AG08395 (cell line): ENCODE results near the gene CHRNA4.
A peak's percentile ranks its signal among the peaks of the same experiment; 100 is the strongest.

ENCODE experiments used
- DNase-seq: peaks from one replicate; pipeline ENCODE4 v3.0.0; 2012; ENCODE audit warnings: mixed read lengths, low spot score

CHRNA4 gene

DNA sequence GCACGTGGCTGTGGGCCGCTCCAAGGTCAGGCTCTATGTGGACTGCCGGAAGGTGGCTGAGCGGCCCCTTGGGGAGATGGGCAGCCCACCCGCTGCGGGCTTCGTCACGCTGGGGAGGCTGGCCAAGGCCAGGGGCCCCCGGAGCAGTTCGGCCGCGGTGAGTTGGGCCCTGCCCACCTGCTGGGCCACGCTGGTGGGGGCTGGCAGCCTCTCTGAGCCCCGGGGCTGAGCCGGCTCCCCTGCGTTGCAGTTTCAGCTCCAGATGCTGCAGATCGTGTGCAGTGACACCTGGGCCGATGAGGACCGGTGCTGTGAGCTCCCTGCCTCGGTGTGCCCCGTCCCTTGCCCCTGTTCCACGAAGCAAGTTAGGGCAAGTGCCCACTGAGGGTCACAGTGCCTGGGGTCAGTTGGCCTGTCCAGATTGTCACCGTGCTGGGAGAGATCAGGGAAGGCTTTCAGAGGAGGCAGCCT, 41.1 kb downstream of the CHRNA4 start:
- no peak for DNase-seq

DNA sequence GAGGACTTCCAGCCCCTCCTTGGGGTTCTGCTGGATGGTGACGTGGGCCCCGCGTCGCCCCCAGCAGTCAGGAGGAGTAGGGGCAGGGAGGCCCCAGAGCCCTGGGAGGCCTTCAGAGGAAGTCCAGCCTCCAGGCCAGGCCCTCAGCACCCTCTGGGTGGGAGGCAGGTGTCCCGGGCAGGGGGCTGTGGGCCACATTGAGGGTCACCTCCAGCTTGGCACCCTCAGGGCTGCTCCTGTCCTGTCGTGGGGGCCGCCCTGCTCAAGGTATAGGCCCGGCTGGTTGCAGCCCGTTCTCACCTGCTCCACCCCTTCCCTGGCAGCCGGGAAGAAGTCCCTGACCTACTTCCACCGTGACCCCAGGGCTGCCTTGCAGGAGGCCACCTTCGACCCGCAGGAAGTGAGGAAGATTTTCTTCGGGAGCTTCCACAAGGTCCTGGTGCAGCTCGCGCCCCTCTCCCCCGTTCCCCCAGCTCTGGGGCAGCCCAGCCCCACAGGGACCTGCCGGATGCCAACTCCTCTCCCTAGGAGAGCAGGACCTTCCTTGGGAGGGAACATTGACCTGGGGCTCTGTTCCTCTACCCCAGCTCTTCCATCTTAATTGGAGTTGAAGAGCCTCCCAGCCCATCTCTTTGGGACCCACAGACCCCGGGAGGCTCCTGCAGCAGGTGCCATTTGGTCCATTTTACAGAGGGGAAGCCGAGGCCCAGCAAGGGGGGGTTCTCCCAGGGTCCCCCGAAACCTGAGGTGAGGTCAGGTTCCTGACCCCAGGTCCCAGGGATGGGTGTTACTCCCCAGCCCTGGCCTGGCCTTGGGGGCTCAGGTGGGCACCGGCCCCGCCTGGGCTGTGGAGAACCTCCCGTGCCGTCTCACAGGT, 41.7 kb downstream of the CHRNA4 start:
- no peak for DNase-seq

GRCh38 chr20:63318391-63319163, 42.6 kb downstream of the CHRNA4 start:
- no peak for DNase-seq

- DNase-seq = no peak
These were observed 43.4 kb downstream of the CHRNA4 start for GRCh38 chr20:63317601-63318291.

DNA sequence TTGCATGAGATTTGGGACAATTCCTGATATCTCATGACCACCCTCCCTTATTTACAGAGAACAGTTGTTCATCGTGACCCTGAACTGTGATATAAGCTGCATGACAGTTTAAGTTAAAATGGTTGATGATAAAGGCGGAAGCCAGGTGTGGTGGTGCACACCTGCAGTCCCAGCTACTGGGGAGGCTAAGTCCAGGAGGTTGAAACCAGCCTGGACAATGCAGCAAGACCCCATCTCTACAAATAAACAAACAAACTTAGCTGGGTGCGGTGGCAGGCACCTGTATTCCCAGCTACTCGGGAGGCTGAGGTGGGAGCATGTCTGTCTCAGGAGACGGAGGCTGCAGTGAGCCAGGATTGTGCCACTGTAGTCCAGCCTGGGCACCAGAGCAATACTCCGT, 44.1 kb downstream of the CHRNA4 start:
- DNase-seq = no peak

DNA sequence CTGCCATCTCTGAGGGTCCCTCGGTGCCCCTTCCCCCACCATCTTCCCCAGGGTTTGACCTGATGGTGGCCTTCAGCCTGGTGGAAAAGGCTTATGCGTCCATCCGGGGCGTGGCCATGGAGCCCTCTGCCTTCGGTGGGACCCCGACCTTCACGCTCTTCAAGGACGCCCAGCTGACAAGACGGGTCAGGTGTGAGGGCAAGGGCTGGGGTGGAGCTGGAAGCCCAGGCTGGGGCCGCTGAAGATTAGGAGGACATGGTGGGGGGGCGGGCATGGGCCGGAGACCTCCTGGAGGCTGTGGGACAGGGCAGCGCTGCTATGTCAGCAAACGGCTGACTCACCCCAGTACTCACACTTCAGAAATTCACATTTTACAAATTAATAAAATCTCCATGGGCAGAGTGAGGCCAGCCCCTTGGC, 44.6 kb downstream of the CHRNA4 start:
- DNase-seq = no peak

GRCh38 chr20:63315731-63316491, 45.2 kb downstream of the CHRNA4 start:
- no peak for DNase-seq

- no peak for DNase-seq
These were observed 45.9 kb downstream of the CHRNA4 start for GRCh38 chr20:63315240-63315689.

DNA sequence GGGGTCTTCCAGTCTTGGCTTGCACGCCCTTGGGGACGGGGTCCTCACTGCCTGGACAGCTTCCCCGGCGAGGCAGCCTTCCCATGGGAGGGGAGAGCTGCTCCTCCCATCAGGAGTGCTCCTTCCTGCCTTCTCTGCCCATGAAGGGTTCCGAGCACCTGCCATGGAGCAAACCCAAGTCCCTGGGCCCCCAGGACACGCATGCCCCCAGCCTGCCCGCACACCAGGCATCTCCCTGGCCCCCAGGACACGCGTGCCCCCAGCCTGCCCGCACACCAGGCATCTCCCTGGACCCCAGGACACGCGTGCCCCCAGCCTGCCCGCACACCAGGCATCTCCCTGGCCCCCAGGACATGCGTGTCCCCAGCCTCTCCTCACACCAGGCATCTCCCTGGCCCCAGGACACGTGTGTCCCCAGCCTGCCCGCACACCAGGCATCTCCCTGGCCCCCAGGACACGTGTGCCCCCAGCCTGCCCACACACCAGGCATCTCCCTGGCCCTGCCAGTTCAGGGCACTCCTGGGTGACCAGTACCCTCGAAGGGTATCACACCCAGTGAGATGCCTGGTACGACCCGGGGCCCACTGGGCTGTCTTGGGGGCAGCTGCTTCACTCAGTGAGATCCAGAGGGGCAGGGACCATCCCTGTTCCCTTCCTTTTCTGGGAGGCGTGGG, 46.4 kb downstream of the CHRNA4 start:
- no peak for DNase-seq

- DNase-seq = no peak
These were observed 47.1 kb downstream of the CHRNA4 start for GRCh38 chr20:63314015-63314471.

DNA sequence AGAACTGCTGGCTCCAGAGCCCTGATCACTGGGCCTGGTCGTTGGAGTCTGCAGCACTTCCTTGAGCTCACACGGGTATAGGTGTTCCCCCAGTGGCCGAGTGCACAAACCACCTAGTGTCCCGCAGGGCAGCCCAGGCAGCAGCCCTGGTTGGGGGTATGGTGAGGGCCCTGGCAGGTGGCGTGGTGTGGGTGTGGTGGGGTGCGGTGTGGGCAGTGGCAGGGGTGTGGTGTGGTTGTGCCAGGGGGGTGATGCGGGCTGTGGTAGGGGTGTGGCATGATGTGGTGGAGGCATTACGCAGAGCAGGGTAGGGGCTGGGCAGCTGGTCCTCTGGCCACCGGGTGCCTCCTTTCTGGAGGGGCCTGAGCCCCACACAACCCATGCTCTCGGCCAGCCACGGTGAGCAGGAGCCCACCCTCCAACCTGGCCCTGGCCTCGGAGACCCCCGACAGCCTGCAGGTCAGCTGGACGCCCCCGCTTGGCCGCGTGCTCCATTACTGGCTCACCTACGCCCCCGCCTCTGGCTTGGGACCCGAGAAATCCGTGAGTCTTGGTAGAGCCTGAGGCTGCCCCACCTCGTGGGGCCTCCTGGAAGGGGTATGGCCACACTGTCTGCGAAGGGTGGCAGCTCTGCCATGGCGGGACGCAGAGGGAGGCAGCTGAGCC, 47.7 kb downstream of the CHRNA4 start:
- DNase-seq = no peak

- no peak for DNase-seq
These were observed 48.3 kb downstream of the CHRNA4 start for GRCh38 chr20:63312690-63313348.

GRCh38 chr20:63312273-63312672, 48.9 kb downstream of the CHRNA4 start:
- DNase-seq = no peak

DNA sequence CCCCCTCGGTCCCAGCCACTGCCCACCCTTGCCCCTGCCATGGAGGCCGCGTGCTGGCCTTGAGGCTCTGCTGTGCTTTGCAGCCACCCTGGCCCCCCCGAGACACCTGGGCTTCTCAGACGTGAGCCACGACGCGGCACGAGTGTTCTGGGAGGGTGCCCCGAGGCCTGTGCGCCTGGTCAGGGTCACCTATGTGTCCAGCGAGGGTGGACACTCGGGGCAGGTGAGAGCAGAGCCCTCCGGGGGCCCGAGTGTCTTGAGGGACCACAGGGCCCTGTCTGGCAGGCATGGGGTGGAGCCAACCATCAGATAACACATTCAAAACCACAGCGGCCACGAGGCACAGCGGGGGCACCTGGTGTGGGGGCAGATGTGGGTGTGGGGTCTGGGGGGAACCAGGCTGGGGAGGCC, 49.3 kb downstream of the CHRNA4 start:
- DNase-seq = no peak

DNA sequence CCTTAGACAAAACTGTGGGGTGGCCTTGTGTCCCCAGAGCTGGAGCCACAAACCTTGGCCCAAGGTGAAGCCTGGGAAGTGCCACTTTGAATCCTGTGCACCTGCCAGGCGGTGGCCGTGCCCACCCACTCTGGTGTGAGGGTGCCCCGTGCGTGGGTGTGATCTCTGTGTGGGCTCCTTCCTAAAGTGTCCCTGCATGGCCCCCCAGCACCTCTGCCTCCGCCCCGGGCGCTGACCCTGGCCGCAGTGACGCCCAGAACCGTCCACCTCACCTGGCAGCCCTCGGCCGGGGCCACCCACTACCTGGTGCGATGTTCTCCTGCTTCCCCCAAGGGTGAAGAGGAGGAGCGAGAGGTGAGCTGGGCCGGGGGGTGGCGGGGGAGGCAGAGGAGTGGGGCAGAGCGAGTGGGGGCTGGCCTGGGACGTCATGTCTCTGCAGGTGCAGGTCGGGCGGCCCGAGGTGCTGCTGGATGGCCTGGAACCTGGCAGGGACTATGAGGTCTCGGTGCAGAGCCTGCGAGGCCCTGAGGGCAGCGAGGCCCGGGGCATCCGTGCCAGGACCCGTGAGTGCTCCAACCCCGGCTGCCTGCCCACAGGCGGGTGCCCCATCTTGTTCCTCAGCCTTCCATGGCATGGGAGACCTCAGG, 49.8 kb downstream of the CHRNA4 start:
- DNase-seq = no peak

- DNase-seq = no peak
These were observed 50.7 kb downstream of the CHRNA4 start for GRCh38 chr20:63310265-63310991.

GRCh38 chr20:63309261-63310071, 51.7 kb downstream of the CHRNA4 start:
- peak; percentile 69 for DNase-seq
